HEK293 (cell line): Measurements from ENCODE around the gene SSBP3.

Experiments used
- CTCF ChIA-PET: fragments of 350-600 bp; formaldehyde crosslinking; extraction: SDS; loops from one replicate; lab custom pipeline; 2021; ENCODE audit warnings: antibody characterized with exemption; lab: Yijun Ruan, JAX
- POLR2A ChIA-PET: fragments of 300-600 bp; formaldehyde crosslinking; extraction: SDS; loops from one replicate; lab custom pipeline; 2020; ENCODE audit warnings: antibody characterized with exemption, inconsistent platforms; lab: Yijun Ruan, JAX
- H3K27ac ChIP-seq: fragments of 200-500 bp; sonication (Bioruptor generic); 2 replicates; pipeline ENCODE4 v1.5.1; 2014; ENCODE audit warnings: low read depth, low read length, control low read depth, inconsistent platforms; ENCODE audit errors: extremely low read depth
- H3K36me3 ChIP-seq, 2 experiments: fragments of 200-500 bp in 1 of 2; sonication (Bioruptor generic) in 1 of 2; 1 replicate in 1 of 2; 2 replicates in 1 of 2; pipeline ENCODE4 v1.5.1; 2014 to 2017; ENCODE audit warnings: inconsistent platforms in 2 of 2, low read length in 2 of 2; ENCODE audit not compliant: control insufficient read depth in 2 of 2, insufficient read depth in 1 of 2
- H3K4me1 ChIP-seq: fragments of 200-500 bp; sonication (Bioruptor generic); 2 replicates; pipeline ENCODE4 v1.5.1; 2014; ENCODE audit warnings: mild to moderate bottlenecking, low read length, inconsistent platforms; ENCODE audit not compliant: control insufficient read depth, insufficient read depth
- H3K4me3 ChIP-seq: 2 replicates; pipeline ENCODE4 v1.5.1; 2011; ENCODE audit warnings: low read depth, mild to moderate bottlenecking, control low read depth, low read length, moderate library complexity
- H3K9me3 ChIP-seq: fragments of 200-500 bp; sonication (Bioruptor generic); 2 replicates; pipeline ENCODE4 v1.5.1; 2014; ENCODE audit warnings: low read depth, low read length, inconsistent platforms; ENCODE audit not compliant: control insufficient read depth, insufficient read depth
- GLI2 ChIP-seq: fragments of 450-650 bp; formaldehyde crosslinking; IDR thresholded peaks from 2 replicates; pipeline ENCODE4; 2017; ENCODE audit warnings: missing biosample characterization, missing genetic modification characterization, low read depth, borderline replicate concordance
- ZNF10 ChIP-seq: fragments of 450-650 bp; formaldehyde crosslinking; IDR thresholded peaks from 2 replicates; pipeline ENCODE4 v1.5.1; 2017; ENCODE audit warnings: missing biosample characterization, missing genetic modification characterization
- ZNF169 ChIP-seq: fragments of 450-650 bp; formaldehyde crosslinking; IDR thresholded peaks from 2 replicates; pipeline ENCODE4 v1.5.1; 2016; ENCODE audit warnings: missing biosample characterization, missing genetic modification characterization
- ZNF24 ChIP-seq: fragments of 450-650 bp; formaldehyde crosslinking; IDR thresholded peaks from 2 replicates; pipeline ENCODE4 v1.5.1; 2016; ENCODE audit warnings: missing biosample characterization, missing genetic modification characterization
- ZNF394 ChIP-seq: fragments of 450-650 bp; formaldehyde crosslinking; IDR thresholded peaks from 2 replicates; pipeline ENCODE4 v1.5.1; 2016; ENCODE audit warnings: missing biosample characterization, missing genetic modification characterization, mild to moderate bottlenecking, moderate library complexity, borderline replicate concordance
- ZNF48 ChIP-seq: fragments of 450-650 bp; formaldehyde crosslinking; IDR thresholded peaks from 2 replicates; pipeline ENCODE4 v1.5.1; 2016; ENCODE audit warnings: missing biosample characterization, missing genetic modification characterization
- ZNF626 ChIP-seq: fragments of 450-650 bp; sonication (Bioruptor Pico); formaldehyde crosslinking; IDR thresholded peaks from 2 replicates; pipeline ENCODE4 v1.5.1; 2018; ENCODE audit warnings: missing biosample characterization, missing genetic modification characterization, inconsistent platforms
- ZNF776 ChIP-seq: fragments of 450-650 bp; formaldehyde crosslinking; IDR thresholded peaks from 2 replicates; pipeline ENCODE4 v1.5.0; 2017; ENCODE audit warnings: missing biosample characterization, missing genetic modification characterization, borderline replicate concordance
- ZNF777 ChIP-seq: fragments of 450-650 bp; formaldehyde crosslinking; IDR thresholded peaks from 2 replicates; pipeline ENCODE4 v1.5.1; 2017; ENCODE audit warnings: missing biosample characterization, missing genetic modification characterization, borderline replicate concordance
- ZSCAN23 ChIP-seq: fragments of 450-650 bp; formaldehyde crosslinking; IDR thresholded peaks from 2 replicates; pipeline ENCODE4 v1.5.1; 2016; ENCODE audit warnings: missing biosample characterization, missing genetic modification characterization
- TF ChIP-seq, protein P1 (sequence below): fragments of 450-650 bp; formaldehyde crosslinking; IDR thresholded peaks from 2 replicates; pipeline ENCODE4 v1.5.1; 2016; ENCODE audit warnings: missing biosample characterization, missing genetic modification characterization
- TF ChIP-seq, protein P2 (sequence below): fragments of 450-650 bp; formaldehyde crosslinking; IDR thresholded peaks from 2 replicates; pipeline ENCODE4 v1.5.1; 2016; ENCODE audit warnings: missing biosample characterization, missing genetic modification characterization
- TF ChIP-seq, protein P3 (sequence below): fragments of 450-650 bp; formaldehyde crosslinking; optimal IDR thresholded peaks from 2 replicates; pipeline ENCODE3; 2016; ENCODE audit warnings: missing biosample characterization, mild to moderate bottlenecking, missing genetic modification characterization
- TF ChIP-seq, protein P4 (sequence below): fragments of 450-650 bp; formaldehyde crosslinking; IDR thresholded peaks from 2 replicates; pipeline ENCODE4 v1.5.1; 2016; ENCODE audit warnings: missing biosample characterization, missing genetic modification characterization, borderline replicate concordance

Gene SSBP3

DNA sequence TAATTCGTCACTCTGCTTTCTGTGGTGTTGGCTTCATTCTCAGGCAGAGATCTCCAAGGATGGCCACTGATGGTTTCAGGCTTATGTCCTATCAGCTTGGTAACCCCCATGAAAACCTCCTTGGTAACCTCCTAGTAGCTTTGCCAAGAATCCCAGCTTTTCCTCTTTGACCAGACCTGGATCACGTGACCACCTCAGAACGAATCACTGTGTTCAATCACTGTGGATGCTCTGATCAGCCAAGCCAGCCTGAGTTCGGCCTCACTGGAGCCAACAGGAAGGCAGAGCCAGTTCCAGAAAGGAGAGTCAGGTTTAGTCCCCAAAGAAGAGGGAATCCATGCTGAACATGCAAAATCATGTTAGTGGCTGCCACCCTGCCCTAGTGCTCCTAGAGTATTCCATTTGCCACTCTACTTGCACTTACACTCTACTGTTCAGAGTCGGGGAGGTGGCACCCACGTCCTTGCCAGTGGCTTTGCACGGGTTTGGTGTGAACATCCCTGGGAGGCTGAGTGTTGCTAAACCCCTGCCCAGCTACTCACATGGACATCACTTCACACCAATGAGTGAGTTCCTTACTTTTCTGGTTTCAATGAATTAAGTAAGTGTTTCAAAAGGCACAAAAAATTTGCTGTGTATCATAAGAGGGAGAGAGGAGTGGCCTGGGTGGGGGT, 33.5 kb upstream of the SSBP3 start:
- Histone ChIP-seq H3K36me3 (no peaks in the 10 kb centered on the region), H3K4me1 (no peaks in the 10 kb centered on the region), H3K9me3 (no peaks in the 10 kb centered on the region), H3K4me3 (no peak overlapping the region), H3K27ac (no peak overlapping the region)
- no peak for TF ChIP-seq ZNF10 (tag by site-specific recombination)
- TF ChIP-seq, protein P1, sequence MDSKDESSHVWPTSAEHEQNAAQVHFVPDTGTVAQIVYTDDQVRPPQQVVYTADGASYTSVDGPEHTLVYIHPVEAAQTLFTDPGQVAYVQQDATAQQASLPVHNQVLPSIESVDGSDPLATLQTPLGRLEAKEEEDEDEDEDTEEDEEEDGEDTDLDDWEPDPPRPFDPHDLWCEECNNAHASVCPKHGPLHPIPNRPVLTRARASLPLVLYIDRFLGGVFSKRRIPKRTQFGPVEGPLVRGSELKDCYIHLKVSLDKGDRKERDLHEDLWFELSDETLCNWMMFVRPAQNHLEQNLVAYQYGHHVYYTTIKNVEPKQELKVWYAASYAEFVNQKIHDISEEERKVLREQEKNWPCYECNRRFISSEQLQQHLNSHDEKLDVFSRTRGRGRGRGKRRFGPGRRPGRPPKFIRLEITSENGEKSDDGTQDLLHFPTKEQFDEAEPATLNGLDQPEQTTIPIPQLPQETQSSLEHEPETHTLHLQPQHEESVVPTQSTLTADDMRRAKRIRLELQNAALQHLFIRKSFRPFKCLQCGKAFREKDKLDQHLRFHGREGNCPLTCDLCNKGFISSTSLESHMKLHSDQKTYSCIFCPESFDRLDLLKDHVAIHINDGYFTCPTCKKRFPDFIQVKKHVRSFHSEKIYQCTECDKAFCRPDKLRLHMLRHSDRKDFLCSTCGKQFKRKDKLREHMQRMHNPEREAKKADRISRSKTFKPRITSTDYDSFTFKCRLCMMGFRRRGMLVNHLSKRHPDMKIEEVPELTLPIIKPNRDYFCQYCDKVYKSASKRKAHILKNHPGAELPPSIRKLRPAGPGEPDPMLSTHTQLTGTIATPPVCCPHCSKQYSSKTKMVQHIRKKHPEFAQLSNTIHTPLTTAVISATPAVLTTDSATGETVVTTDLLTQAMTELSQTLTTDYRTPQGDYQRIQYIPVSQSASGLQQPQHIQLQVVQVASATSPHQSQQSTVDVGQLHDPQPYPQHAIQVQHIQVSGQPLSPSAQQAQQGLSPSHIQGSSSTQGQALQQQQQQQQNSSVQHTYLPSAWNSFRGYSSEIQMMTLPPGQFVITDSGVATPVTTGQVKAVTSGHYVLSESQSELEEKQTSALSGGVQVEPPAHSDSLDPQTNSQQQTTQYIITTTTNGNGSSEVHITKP (tag by site-specific recombination): peak; percentile 66
- no peak for TF ChIP-seq ZNF626
- ChIA-PET POLR2A (no interaction called here), CTCF (interaction anchor here (1.7 kb wide), 1 partner anchor 10 kb away, joined by 4 read pairs; no protein-coding TSS in a partner anchor)

DNA sequence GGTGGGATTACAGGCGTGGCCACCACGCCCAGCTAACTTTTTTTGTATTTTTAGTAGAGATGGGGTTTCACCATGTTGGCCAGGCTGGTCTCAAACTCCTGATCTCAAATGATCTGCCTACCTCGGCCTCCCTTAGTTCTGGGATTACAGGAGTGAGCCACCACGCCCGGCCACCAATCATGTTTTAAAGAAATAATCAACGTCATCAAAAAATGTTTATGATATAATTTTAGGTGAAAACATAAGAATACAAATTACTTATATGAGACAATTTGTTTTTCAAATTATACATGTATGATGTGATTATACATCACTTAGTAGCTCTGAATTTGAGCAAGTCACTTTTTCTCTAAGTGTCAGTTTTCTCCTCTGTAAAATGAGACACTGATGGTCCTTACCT, 31.6 kb upstream of the SSBP3 start:
- CTCF ChIA-PET: interaction anchor here (1.0 to 1.7 kb wide), 2 partner anchors 12 to 31 kb away, joined by 3 to 4 read pairs; no protein-coding TSS in a partner anchor

DNA sequence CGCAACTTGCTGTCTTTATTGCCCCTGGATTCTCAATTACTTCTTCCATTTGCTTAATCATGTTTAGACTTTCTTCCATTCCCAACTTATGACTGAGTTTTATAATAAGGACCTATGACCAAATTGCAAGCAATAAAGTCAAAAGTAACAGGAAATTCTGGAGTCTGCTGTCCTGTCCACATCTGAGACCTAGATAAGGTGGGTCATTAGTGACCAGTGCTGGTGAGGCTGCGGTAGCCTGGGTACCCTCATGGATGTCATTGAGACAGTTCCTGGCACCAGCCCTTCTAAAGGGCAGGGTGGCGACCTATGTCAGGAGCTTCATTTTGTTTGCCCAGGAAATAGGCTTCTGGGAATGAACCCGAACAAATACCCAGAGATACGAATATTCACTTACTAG, 30.6 kb upstream of the SSBP3 start:
- CTCF ChIA-PET: interaction anchor here (1.0 kb wide), 1 partner anchor 32 kb away, joined by 3 read pairs; no protein-coding TSS in a partner anchor
- TF ChIP-seq, protein P2, sequence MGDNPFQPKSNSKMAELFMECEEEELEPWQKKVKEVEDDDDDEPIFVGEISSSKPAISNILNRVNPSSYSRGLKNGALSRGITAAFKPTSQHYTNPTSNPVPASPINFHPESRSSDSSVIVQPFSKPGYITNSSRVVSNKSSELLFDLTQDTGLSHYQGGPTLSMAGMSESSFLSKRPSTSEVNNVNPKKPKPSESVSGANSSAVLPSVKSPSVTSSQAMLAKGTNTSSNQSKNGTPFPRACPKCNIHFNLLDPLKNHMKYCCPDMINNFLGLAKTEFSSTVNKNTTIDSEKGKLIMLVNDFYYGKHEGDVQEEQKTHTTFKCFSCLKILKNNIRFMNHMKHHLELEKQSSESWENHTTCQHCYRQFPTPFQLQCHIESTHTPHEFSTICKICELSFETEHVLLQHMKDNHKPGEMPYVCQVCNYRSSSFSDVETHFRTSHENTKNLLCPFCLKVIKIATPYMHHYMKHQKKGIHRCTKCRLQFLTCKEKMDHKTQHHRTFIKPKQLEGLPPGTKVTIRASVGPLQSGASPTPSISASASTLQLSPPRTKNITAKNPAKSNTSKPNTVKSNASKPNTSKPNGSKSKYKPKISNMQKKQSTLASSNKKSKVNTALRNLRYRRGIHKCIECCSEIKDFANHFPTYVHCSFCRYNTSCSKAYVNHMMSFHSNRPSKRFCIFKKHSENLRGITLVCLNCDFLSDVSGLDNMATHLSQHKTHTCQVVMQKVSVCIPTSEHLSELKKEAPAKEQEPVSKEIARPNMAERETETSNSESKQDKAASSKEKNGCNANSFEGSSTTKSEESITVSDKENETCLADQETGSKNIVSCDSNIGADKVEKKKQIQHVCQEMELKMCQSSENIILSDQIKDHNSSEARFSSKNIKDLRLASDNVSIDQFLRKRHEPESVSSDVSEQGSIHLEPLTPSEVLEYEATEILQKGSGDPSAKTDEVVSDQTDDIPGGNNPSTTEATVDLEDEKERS (tag by site-specific recombination): no peak
- no peak for TF ChIP-seq ZNF776 (tag by site-specific recombination)
- no peak for TF ChIP-seq ZNF169 (tag by site-specific recombination)
- TF ChIP-seq GLI2 (tag by site-specific recombination): no peak
- TF ChIP-seq, protein P3, sequence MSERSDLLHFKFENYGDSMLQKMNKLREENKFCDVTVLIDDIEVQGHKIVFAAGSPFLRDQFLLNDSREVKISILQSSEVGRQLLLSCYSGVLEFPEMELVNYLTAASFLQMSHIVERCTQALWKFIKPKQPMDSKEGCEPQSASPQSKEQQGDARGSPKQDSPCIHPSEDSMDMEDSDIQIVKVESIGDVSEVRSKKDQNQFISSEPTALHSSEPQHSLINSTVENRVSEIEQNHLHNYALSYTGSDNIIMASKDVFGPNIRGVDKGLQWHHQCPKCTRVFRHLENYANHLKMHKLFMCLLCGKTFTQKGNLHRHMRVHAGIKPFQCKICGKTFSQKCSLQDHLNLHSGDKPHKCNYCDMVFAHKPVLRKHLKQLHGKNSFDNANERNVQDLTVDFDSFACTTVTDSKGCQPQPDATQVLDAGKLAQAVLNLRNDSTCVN (tag by site-specific recombination): no peak
- TF ChIP-seq ZNF24 (tag by site-specific recombination): no peak

More for the DNA sequence above, 31.6 kb upstream of the SSBP3 start:
- no peaks in the 10 kb centered on the region for H3K4me1 ChIP-seq
- no peaks in the 10 kb centered on the region for H3K9me3 ChIP-seq
- H3K36me3 ChIP-seq: no peaks in the 10 kb centered on the region
- POLR2A ChIA-PET: no interaction called here
- no peak for TF ChIP-seq ZNF777
- no peak for TF ChIP-seq ZSCAN23 (tag by site-specific recombination)
- TF ChIP-seq ZNF394 (tag by site-specific recombination): no peak
- TF ChIP-seq ZNF48 (tag by site-specific recombination): no peak
- TF ChIP-seq, protein P4, sequence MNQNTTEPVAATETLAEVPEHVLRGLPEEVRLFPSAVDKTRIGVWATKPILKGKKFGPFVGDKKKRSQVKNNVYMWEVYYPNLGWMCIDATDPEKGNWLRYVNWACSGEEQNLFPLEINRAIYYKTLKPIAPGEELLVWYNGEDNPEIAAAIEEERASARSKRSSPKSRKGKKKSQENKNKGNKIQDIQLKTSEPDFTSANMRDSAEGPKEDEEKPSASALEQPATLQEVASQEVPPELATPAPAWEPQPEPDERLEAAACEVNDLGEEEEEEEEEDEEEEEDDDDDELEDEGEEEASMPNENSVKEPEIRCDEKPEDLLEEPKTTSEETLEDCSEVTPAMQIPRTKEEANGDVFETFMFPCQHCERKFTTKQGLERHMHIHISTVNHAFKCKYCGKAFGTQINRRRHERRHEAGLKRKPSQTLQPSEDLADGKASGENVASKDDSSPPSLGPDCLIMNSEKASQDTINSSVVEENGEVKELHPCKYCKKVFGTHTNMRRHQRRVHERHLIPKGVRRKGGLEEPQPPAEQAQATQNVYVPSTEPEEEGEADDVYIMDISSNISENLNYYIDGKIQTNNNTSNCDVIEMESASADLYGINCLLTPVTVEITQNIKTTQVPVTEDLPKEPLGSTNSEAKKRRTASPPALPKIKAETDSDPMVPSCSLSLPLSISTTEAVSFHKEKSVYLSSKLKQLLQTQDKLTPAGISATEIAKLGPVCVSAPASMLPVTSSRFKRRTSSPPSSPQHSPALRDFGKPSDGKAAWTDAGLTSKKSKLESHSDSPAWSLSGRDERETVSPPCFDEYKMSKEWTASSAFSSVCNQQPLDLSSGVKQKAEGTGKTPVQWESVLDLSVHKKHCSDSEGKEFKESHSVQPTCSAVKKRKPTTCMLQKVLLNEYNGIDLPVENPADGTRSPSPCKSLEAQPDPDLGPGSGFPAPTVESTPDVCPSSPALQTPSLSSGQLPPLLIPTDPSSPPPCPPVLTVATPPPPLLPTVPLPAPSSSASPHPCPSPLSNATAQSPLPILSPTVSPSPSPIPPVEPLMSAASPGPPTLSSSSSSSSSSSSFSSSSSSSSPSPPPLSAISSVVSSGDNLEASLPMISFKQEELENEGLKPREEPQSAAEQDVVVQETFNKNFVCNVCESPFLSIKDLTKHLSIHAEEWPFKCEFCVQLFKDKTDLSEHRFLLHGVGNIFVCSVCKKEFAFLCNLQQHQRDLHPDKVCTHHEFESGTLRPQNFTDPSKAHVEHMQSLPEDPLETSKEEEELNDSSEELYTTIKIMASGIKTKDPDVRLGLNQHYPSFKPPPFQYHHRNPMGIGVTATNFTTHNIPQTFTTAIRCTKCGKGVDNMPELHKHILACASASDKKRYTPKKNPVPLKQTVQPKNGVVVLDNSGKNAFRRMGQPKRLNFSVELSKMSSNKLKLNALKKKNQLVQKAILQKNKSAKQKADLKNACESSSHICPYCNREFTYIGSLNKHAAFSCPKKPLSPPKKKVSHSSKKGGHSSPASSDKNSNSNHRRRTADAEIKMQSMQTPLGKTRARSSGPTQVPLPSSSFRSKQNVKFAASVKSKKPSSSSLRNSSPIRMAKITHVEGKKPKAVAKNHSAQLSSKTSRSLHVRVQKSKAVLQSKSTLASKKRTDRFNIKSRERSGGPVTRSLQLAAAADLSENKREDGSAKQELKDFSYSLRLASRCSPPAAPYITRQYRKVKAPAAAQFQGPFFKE (tag by site-specific recombination): no peak
- TF ChIP-seq, all 188 proteins: peak for 0
- Histone ChIP-seq H3K4me3 (no peak overlapping the region), H3K27ac (no peak overlapping the region)

More for the DNA sequence above, 30.6 kb upstream of the SSBP3 start:
- Histone ChIP-seq H3K27ac (no peak overlapping the region), H3K36me3 (no peaks in the 10 kb centered on the region), H3K4me3 (no peak overlapping the region), H3K4me1 (no peaks in the 10 kb centered on the region), H3K9me3 (no peaks in the 10 kb centered on the region)
- POLR2A ChIA-PET: no interaction called here
